HEK293 (cell line): ENCODE results near the gene CTTN.

Experiments
- CTCF ChIP-seq: fragments of 450-650 bp; formaldehyde crosslinking; IDR thresholded peaks from 2 replicates; pipeline ENCODE4 v1.5.1; 2016; ENCODE audit warnings: missing biosample characterization, missing genetic modification characterization
- MEIS1 ChIP-seq: sonication (generic); formaldehyde crosslinking; IDR thresholded peaks from 2 replicates; pipeline ENCODE4 v1.8.1; 2022; ENCODE audit warnings: missing genetic modification reagents, mild to moderate bottlenecking, borderline replicate concordance
- PATZ1 ChIP-seq: fragments of 450-650 bp; formaldehyde crosslinking; IDR thresholded peaks from 2 replicates; pipeline ENCODE4 v1.5.1; 2016; ENCODE audit warnings: missing biosample characterization, missing genetic modification characterization
- REST ChIP-seq: fragments of 450-650 bp; formaldehyde crosslinking; IDR thresholded peaks from 2 replicates; pipeline ENCODE4 v1.5.1; 2016; ENCODE audit warnings: missing biosample characterization, missing genetic modification characterization
- SALL2 ChIP-seq: fragments of 450-650 bp; formaldehyde crosslinking; IDR thresholded peaks from 2 replicates; pipeline ENCODE4 v1.5.0; 2017; ENCODE audit warnings: missing biosample characterization, mild to moderate bottlenecking, missing genetic modification characterization, borderline replicate concordance
- SETDB1 ChIP-seq: IDR thresholded peaks from one replicate; pipeline ENCODE4 v1.6.1; 2017; ENCODE audit warnings: mild to moderate bottlenecking, low read length, moderate library complexity, mixed read lengths; ENCODE audit not compliant: insufficient read length
- YY1 ChIP-seq: fragments of 450-650 bp; formaldehyde crosslinking; IDR thresholded peaks from 2 replicates; pipeline ENCODE4 v1.5.1; 2018; ENCODE audit warnings: missing biosample characterization, missing genetic modification characterization
- ZNF24 ChIP-seq: fragments of 450-650 bp; formaldehyde crosslinking; IDR thresholded peaks from 2 replicates; pipeline ENCODE4 v1.5.1; 2016; ENCODE audit warnings: missing biosample characterization, missing genetic modification characterization
- ZNF658 ChIP-seq: fragments of 450-650 bp; formaldehyde crosslinking; IDR thresholded peaks from 2 replicates; pipeline ENCODE4; 2016; ENCODE audit warnings: missing biosample characterization, missing genetic modification characterization
- ZNF701 ChIP-seq: fragments of 450-650 bp; formaldehyde crosslinking; IDR thresholded peaks from 2 replicates; pipeline ENCODE4 v1.5.1; 2016; ENCODE audit warnings: missing biosample characterization, missing genetic modification characterization

GRCh38 chr11:70409437-70409836 is 11.1 kb downstream of the CTTN start:
- TF ChIP-seq SALL2 (tag by site-specific recombination): no peak
- TF ChIP-seq REST (tag by site-specific recombination): no peak
- no peak for TF ChIP-seq ZNF658
- no peak for TF ChIP-seq CTCF (tag by site-specific recombination)
- TF ChIP-seq SETDB1: no peak
- TF ChIP-seq ZNF24 (tag by site-specific recombination): no peak
- no peak for TF ChIP-seq MEIS1 (CRISPR knock-in tag)
- no peak for TF ChIP-seq ZNF701 (tag by site-specific recombination)
- TF ChIP-seq YY1: no peak
- TF ChIP-seq PATZ1: no peak
